CD4-positive, alpha-beta T cell treated with Interleukin-15 for 1 hour (primary cell): ENCODE data around the gene PAK2.
"Not testable (repeated sequence)": the region's sequence is repeated elsewhere in the genome, so short reads cannot be mapped to it uniquely, and the experiment has no call there.

Source experiments
- DNase-seq: peaks from one replicate; pipeline ENCODE4 v3.0.0-alpha.2; 2020

The PAK2 gene

GRCh38 chr3:196739671-196740480 lies at the start of gene PAK2:
PAK2 (plus strand) TSS chr3:196739857; CDS start chr3:196782647, 42,790 bp downstream.
- DNase-seq: peak; percentile 92

GRCh38 chr3:196689941-196690660 lies 49.6 kb upstream of the PAK2 start:
- no peak for DNase-seq

GRCh38 chr3:196691386-196691785 lies 48.3 kb upstream of the PAK2 start:
- DNase-seq: no peak

- peak; percentile 50 for DNase-seq
Observed at GRCh38 chr3:196694202-196694638, 45.4 kb upstream of the PAK2 start.

GRCh38 chr3:196694941-196695848 lies 44.5 kb upstream of the PAK2 start:
- DNase-seq: peak; percentile 36

- DNase-seq: no peak
Observed at GRCh38 chr3:196695849-196696226, 43.8 kb upstream of the PAK2 start.

- no peak for DNase-seq
Observed at GRCh38 chr3:196697270-196697669, 42.4 kb upstream of the PAK2 start.

GRCh38 chr3:196699749-196700148 lies 39.9 kb upstream of the PAK2 start:
- DNase-seq: no peak

GRCh38 chr3:196700801-196701200 lies 38.9 kb upstream of the PAK2 start:
- DNase-seq: no peak

- no peak for DNase-seq
Observed at GRCh38 chr3:196706327-196706726, 33.3 kb upstream of the PAK2 start.

GRCh38 chr3:196706731-196707130 lies 32.9 kb upstream of the PAK2 start:
- DNase-seq: no peak

GRCh38 chr3:196707566-196707965 lies 32.1 kb upstream of the PAK2 start:
- DNase-seq: no peak

- DNase-seq: no peak
Observed at GRCh38 chr3:196708467-196708866, 31.2 kb upstream of the PAK2 start.

- peak; percentile 96 for DNase-seq
Observed at GRCh38 chr3:196711838-196712513, 27.7 kb upstream of the PAK2 start, which contains the start of the genes CEP19 and PIGX. CEP19 (minus strand) TSS chr3:196712250; CDS start chr3:196708657, 3,593 bp downstream. PIGX (plus strand) TSS chr3:196712377.

GRCh38 chr3:196712514-196713413 lies 26.9 kb upstream of the PAK2 start:
- peak; percentile 73 for DNase-seq

GRCh38 chr3:196717162-196717561 lies 22.5 kb upstream of the PAK2 start:
- not testable (repeated sequence) for DNase-seq

- no peak for DNase-seq
Observed at GRCh38 chr3:196721097-196721496, 18.6 kb upstream of the PAK2 start.

GRCh38 chr3:196726788-196727675 lies 12.6 kb upstream of the PAK2 start:
- DNase-seq: no peak

- no peak for DNase-seq
Observed at GRCh38 chr3:196735751-196736150, 3.9 kb upstream of the PAK2 start.
